HG03354 (cell line): ENCODE measurements around the gene KYAT1.
"Not testable (repeated sequence)": the region's sequence is repeated elsewhere in the genome, so short reads cannot be mapped to it uniquely, and the experiment has no call there.

Source experiments
- ATAC-seq: cut with Tn5 transposase; IDR thresholded peaks from one replicate; pipeline ENCODE4 v1.9.1; 2021; ENCODE audit warnings: mild to moderate bottlenecking; ENCODE audit not compliant: unreplicated experiment, poor library complexity, severe bottlenecking

KYAT1 gene

DNA sequence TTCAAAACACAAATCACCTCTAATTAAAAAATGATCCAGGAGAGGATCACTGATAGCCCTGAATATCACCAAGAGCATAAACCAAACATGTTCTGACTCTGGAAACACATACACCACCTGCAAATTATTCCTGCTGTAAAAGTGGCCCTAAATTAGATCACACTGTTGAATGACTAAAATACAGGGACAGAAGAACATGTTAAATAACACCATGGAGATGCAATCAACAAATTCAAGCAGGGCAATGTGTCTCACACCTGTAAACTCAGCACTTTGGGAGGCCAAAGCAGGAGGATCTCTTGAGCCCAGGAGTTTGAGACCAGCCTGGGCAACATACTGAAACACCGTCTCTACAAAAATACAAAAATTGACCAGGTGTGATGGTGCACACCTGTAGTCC is 33.9 kb downstream of the KYAT1 start:
- no peak for ATAC-seq

DNA sequence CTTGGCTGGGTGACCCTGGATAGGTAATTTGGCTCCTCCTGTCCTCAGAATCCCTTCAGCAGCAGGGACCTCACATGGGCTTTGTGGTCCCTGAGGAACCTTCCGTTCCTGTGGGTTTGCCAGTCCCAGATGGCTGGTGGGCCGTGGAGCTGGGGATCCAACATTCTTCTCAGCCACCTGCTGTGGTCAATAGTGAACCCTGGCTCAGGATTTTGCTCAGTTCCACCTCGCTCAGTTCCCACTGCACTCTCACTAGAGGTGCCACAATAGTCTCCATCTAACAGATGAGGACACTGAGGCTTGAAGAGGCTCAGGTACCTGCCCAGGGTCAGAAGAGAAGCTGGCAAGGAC is 35.1 kb downstream of the KYAT1 start:
- no peak for ATAC-seq

DNA sequence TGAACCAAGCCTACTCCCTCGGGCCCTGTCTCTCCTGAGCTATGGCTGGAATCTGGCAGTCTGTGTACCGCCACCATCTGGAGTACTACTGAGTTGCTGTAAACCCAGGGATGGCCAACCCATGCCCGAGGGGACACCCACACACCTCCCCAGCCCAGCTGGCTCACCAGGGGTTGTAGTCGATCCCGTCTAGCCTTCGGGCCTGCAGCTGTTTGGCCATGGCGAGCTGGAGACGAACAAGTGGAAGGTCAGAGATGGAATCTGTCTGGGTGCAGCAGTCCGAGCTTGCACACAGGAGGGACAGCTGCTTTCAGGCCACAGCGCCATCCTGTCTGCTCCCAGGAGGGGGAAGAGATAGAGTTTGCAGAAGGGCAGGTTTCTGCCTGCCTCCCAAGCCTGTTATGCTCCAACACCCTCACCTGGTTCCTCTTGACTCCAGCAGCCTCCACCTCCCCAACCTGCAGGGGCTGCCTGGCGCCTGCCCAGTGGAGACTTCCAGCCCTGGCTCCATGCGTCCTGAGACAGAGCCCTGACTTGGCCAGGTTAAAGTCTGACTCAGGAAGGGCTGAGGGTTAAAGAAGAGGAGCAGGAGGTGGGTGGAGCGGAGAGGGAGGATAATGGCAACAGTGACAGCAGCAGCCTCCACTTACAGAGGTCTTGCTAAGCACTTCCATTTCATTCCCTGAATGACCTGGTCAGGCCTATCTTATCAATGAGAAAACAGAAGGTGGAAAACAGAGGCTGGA is 36.4 kb downstream of the KYAT1 start:
- ATAC-seq = no peak

DNA sequence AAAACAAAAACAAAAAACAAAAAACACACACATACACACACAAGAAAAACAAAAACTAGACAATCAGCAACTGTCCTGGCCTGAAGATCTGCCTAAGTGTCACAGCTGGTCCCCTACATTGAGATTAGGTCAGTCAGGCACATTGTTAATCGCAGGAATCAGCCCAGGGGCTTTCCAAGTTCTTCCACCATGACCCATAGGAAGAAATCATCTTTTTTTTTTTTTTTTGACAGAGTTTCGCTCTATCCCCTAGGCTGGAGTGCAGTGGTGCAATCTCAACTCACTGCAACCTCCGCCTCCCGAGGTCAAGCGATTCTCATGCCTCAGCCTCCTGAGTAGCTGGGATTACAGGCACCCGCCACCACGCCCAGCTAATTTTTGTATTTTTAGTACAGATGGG is 38.6 kb downstream of the KYAT1 start:
- ATAC-seq = not testable (repeated sequence)

DNA sequence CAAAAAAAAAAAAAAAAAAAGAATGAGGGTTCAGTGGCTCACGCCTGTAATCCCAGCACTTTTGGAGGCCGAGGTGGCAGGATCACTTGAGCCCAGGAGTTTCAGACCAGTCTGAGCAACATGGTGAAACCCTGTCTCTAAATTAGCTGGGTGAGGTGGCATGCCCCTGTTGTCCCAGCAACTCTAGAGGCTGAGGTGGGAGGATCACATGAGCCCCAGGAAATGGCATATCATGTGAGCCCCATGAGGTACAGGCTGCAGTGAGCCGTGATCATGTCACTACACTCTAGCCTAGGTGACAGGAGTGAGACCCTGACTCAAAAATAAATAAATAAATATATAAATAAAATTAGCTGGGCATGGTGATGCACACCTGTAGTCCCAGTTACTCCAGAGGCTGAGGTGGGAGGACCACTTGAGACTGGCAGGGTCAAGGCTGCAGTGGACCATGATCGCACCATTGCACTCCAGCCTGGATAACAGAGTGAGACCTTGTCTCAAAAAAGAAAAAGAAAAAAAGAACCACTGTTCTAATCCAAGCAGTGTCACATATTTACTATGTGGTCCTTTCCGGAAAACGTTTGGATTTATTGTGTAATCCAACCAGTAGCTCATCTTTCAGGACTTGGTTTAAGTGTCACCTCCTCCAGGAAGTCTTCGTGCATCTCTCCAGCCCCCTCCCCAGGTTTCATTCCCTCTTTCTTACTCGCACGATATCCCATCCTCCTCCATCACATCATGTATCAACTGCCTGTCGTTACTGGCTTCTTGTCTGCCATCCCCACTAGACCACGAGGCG is 39.9 kb downstream of the KYAT1 start:
- no peak for ATAC-seq

DNA sequence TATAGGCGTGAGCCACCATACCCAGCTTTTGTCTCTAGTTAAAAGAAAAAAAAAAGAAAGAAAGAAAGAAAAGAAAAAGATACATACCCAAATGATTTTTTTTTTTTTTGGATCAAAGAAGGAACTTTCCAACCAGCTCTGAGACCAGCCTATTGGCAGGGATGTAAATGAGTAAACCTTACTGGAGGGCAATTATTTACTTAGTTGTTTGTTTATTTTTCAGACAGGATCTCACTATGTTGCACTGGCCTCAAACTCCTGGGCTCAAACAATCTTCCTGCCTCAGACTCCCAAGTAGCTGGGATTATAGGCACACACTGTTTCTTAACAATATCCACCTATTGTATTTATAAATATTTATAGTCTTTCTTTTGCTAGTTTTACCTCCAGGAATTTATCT is 41.2 kb downstream of the KYAT1 start:
- ATAC-seq = no peak

DNA sequence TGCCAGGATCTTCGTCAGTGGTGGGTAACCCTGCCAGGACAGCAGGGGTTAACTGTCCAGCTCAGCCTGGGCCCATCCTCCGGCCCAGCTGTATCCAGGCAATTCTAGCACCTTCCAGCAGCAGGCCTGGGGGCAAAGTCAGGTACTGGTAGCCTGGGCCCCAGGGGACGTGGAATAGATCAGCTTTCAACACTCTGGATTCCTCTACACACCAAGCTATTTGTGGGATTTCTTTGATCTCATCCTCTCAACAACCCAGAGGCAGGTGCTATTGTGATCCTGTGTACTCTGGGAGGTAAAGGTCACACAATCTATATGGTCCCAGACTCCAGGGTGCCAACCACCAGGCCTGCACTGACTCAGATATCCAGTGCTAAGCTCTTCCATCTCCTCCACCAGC is 43.4 kb downstream of the KYAT1 start:
- no peak for ATAC-seq

DNA sequence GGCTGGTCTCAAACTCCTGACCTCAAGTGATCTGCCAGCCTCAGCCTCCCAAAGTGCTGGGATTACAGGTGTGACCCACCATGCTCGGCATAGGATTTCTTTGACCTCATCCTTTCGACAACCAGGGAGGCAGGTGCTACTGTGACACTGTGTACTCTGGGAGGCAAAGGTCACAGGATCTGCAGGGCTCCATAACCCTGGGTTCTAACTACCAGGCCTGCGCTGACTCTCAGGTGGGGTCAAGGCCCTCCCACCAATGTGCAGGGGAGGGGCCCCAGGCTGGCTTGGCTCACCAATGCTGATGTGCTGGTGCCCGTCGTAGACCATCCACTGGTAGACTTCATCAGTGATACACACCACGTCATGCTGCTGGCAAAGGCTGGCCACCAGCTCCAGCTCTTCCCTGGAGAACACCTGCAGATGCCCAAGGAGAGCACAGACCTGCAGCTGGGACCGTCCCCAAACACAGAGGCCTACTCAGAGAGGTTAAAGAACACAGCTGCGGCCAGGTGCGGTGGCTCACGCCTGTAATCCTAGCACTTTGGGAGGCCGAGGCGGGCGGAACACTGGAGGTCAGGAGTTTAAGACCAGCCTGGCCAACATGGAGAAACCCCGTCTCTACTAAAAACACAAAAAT is 45.1 kb downstream of the KYAT1 start:
- no peak for ATAC-seq

DNA sequence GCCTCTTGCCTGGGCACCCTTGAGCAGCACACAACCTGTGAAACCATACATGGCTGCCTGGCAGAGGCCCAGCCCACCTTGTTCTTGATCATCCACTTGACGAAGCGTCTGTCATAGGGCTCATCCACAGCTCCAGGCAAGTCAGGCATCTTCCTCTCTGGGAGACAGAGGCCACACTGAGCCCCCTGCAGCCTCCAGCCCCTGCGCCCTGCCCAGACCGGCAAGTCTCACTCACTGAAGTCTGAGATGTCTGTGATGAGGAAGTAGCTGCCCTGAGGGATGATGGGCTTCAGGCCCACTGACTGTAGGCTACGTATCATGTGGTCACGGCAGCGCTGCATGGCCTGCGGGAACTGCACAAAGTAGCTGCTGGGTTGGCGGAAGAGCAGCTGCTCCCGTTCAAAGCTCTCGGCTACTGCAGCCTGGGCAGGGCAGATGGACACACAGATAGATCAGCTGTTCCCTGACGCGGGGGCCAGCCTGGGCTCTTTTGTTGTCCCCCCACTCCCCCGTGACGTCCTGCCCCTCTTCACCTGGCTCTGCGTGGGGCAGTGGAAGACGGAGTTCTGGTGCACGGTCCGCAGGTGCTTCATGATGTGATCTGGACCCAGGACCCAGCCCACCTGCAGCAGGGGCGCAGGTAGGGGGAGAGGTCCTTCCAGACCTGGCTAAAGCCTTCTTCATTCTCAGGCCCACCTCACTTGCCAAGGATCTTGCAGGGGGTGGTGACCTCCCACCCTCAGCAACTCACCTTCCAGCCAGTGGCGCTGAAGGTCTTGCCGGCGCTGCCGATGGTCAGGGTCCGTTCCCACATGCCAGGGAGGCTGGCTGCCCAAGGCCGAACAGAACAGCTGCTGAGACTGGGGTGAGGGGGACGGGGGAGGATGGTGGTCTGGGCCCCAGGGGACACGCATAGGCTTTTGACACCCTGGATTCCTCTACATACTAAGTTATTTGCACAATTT is 46.2 kb downstream of the KYAT1 start:
- ATAC-seq = no peak

DNA sequence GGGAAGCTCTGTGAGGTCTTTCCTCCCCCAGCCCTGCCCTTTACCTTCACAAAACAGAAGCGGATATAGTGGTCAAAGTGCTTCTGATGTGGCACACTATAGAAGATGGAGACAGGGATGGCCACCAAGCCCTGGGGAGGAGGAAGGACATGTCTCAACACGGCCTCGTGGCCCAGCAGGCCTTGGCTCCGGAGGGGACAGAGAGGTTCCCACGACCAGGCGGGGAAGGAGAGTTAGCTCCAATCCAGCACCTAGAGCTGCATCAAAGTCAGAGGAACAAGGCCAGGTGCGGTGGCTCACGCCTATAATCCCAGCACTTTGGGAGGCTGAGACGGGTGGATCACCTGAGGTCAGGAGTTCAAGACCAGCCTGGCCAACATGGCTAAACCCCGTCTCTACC is 48.1 kb downstream of the KYAT1 start:
- ATAC-seq = no peak

DNA sequence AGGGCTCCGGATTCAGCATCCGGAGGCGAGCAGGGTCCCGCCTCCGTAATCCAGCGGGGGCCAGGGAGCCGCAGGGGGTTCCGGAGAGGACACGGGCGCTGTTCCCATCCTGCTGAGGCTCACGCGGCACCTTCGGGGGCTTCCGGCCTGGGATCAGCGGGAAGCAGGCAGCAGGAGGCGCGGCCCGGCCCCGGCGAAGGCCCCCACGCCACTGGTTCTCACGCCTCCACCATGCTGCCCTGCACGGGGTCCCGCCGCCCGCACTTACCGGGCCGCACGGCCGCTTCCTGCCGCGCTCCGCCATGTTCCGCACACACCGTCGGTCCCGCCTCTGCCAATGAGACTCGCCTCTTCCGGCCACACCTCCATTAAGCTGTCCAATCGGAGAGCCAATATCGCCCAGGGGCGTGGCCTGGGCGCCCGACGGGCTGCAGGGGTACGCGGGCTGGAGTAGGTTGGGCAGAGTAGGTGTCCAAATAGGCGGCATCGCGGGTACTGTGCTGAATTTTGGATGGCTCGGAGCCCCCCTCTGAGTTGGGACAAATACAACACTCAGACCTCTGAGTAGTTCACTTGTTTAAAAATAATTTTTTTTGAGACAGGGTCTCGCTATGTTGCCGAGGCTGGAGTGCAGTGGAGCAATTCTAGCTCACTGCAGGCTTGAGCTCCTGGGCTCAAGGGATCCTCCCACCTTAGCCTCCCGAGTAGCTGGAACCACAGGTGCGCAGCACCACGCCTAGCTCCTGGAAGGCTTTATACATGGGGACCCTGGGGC is 52.1 kb downstream of the KYAT1 start, which contains the start of gene SPOUT1:
SPOUT1 (minus strand) TSS at position 318 of the 775 bp plus-strand sequence; CDS start at position 304, 14 bp downstream.
- ATAC-seq = peak; percentile 97

DNA sequence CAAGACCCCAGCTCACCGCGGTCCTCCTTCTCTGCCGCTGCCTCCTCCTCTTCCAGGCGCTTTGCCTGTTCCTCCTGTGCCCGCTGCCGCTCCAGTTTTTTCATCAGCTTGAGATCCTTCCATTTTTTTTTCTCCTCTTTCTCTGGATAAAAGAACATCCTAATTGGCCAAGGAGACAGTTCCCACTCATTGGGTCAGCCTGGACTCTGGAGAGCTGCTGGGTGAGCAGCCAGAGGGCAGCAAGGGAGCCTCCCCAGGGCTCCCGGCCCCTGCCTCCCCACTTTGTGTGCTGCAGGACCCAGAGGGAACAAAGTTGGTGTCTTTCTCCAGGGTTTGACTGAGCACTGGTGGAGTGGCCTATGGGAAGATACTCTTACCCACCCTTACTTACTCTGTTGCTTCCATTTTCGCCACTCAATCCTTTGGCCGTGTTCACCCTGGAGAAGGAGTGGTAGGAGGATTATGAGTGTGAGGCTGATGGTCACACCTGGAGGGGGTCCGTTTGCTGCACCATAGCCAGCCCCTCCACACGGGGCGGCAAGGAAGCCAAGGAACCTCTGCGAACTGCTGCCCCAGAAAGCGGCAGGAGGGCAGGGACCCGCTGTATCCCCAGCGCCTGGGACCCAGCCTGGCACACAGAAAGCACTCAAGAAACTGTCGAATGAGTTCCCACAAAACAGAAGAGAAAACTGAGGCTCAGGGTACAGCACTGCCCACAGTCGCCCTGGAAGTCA is 52.9 kb downstream of the KYAT1 start:
- ATAC-seq = peak; percentile 13

DNA sequence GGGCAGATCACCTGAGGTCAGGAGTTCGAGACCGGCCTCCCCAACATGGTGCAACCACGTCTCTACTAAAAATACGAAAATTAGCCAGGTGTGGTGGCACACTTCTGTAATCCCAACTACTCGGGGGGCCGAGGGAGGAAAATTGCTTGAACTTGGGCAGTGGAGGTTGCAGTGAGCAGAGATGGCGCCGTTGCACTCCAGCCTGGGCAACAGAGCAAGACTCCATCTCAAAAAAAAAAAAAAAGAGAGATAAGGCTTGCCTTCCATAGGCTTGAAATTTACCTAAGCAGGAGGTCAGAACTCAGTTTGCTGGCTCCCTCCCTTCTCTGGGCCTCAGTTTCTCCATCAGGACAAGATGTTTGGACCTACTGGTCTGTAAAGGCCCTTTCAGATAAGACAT is 53.5 kb downstream of the KYAT1 start:
- ATAC-seq = no peak

DNA sequence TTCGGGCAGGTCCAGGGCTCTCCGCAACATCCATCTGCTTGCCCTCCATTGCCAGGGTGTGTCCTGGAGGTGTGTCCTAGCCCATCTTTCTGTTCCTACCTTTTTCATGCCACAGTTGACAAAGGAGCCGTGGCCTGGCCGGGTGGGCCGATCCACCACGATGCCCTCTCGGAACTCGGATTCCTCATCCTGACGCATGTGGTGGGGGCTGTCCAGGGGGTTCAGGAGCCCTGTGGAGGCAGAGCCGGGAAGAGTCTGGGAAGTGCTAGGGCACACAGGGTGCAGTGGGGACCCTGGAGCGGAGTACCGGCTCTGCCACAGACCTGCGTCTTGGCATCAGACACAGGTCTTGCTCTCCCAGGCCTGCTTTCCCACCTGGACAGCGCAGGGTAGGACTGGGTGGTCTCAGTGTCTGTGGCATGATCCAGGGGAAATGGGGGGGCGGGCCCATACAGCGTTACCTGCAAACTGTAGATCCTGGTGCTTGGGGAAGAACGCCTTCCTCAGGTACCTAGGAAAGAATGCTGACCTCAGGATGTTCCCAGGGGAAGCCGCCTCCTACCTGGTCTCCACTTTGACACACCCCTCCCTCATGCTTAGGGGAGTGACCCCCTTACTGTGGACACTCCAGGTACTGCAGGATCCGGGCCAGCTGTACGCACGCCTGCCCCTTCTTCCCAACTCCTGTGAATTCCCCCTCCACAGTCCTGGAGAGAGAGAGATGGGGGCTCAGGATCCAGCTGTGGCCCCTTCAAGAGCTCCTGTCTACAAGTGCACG is 55.6 kb downstream of the KYAT1 start:
- no peak for ATAC-seq

DNA sequence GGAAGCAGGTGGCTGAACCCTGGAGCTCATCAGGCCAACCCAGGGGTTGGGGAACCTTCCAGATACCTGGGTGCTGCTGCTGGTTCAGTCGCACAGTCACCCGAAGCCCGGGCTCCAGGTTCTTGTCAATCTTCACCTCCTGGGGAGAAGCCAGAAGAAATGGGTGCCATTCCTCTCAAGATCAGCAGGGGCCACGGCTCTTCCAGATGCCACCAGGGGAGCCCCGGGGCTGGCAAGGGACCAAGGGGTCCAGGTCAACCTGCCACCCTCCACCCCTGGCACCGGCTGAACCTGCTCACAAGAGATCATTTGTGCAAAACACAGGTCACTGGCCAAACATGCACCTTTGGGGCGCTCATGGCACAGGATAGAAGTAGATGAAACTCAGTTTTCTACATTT is 56.8 kb downstream of the KYAT1 start:
- ATAC-seq = no peak

DNA sequence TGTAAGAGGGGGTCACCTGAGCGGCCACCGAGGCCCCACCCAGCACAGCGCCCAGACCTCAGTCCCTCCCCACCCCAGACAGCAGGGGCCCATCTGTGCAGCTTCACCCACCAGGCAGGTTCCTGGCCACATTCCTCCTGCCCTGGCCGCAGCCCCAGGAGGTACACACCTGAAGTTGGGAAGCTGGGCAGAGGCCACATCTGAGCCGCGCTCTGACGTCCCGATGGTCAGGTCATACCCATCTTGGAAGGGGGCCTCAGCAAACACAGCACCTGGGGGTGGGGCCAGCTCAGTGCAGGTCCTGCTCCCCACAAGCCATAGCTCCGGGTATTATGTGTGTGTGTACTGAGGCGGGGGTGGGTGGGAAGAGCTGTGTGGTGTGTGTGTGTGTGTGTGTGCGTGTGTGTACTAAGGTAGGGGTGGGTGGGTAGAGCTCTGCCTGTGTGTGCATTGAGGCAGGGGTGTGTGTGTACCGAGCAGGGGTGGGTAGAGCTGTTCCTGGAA is 57.8 kb downstream of the KYAT1 start:
- ATAC-seq = no peak

DNA sequence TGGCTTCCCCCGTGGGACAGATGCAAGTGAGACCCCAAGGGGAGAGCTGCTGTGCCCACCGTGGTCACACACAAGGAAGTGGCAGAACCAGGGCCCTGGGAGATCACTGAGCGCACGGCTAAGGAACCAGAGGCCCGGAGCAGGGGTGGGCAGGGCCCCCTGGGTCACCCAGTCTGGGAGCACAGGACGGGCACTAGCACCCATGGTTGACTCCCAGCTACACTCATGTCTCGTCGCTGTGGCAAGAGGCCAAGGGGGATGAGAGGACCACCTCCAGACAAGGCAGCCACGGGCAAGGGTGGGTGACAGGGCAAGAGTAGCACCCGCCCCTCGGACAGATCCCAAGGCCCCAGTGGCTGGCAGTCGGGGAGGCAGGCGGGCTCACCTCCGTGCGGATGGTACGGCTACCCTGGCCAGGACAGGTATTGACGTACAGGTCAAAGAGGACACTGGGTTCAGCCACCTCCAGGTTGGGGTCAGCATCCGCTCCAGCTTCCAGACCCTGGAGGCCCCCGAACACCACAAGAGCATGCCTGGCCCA is 58.3 kb downstream of the KYAT1 start:
- ATAC-seq = no peak
